ENCODE measurements around the gene RNF7. TPM values are rescaled to one million over a fixed set of nuclear protein-coding genes. Genes with fewer than 3 reads are reported as not detected.

RNF7 gene
- total and polyA plus RNA-seq, 2 of the 13 experiments (the other 11 are each of a cell fraction or from before 2014, with no cell fraction given) = 66.4 to 94.7 TPM

- TF ChIP-seq HIC2 (CRISPR knock-in tag; IDR thresholded peaks at IDR 0.05; ENCODE audit: low read depth) (0 out of 2 replicates have a peak, but pooled peaks have one; percentile 36), KAT7 (CRISPR knock-in tag; IDR thresholded peaks at IDR 0.05; ENCODE audit: borderline replicate concordance) (peak; percentile 94; the same call in 1 of the 2 replicates), ZNF776 (CRISPR knock-in tag; IDR thresholded peaks at IDR 0.05) (peak; percentile 76; the same call in 1 of the 2 replicates), MIER2 (CRISPR knock-in tag; IDR thresholded peaks at IDR 0.05) (0 out of 2 replicates have a peak, but pooled peaks have one; percentile 40), PPARG (CRISPR knock-in tag; conservative IDR thresholded peaks at IDR 0.05) (no peak; the same call in none of the 2 replicates), ZNF687 (CRISPR knock-in tag; IDR thresholded peaks at IDR 0.05) (peak; percentile 93), SNAI1 (CRISPR knock-in tag; IDR thresholded peaks at IDR 0.05; ENCODE audit: borderline replicate concordance) (peak; percentile 69), NR2C2 (CRISPR knock-in tag; IDR thresholded peaks at IDR 0.05; ENCODE audit: borderline replicate concordance) (0 out of 2 replicates have a peak, but pooled peaks have one; percentile 45), GLI4 (CRISPR knock-in tag; IDR thresholded peaks at IDR 0.05; ENCODE audit: borderline replicate concordance) (0 out of 2 replicates have a peak, but pooled peaks have one; percentile 61), ZNF329 (CRISPR knock-in tag; IDR thresholded peaks at IDR 0.05; ENCODE audit: low read depth) (no peak; the same call in 1 of the 2 replicates), ZNF451 (CRISPR knock-in tag; IDR thresholded peaks at IDR 0.05) (peak; percentile 89), ZNF839 (CRISPR knock-in tag; IDR thresholded peaks at IDR 0.05; ENCODE audit: borderline replicate concordance) (no peak), ZC3H4 (CRISPR knock-in tag; IDR thresholded peaks at IDR 0.05; ENCODE audit: borderline replicate concordance) (no peak), ZNF746 (CRISPR knock-in tag; IDR thresholded peaks at IDR 0.05) (peak; percentile 65; the same call in 1 of the 2 replicates), ZFP36L1 (CRISPR knock-in tag; IDR thresholded peaks at IDR 0.05) (peak; percentile 71; the same call in 1 of the 2 replicates), KLF6 (CRISPR knock-in tag; IDR thresholded peaks at IDR 0.05) (peak; percentile 88), ZNF224 (CRISPR knock-in tag; IDR thresholded peaks at IDR 0.05) (peak; percentile 79; the same call in 1 of the 2 replicates), TP53 (CRISPR knock-in tag; conservative IDR thresholded peaks at IDR 0.05) (peak; percentile 8; the same call in 1 of the 2 replicates), MAFF (IDR thresholded peaks at IDR 0.05; ENCODE audit: low read depth, low read length) (no peak), YEATS4 (CRISPR knock-in tag; IDR thresholded peaks at IDR 0.05; ENCODE audit: borderline replicate concordance) (peak; percentile 94), PATZ1 (CRISPR knock-in tag; IDR thresholded peaks at IDR 0.05) (peak; percentile 89)
These were observed at the start of gene RNF7 (continued) for GRCh38 chr3:141738022-141738890.
